ENCODE measurements around the gene PEX11G. TPM values are rescaled to one million over a fixed set of nuclear protein-coding genes. Genes with fewer than 3 reads are reported as not detected.

Gene PEX11G
- total and polyA plus RNA-seq, 9 of the 15 experiments (the other 6 are each of a cell fraction or from before 2014, with no cell fraction given): 0.07 to 3.2 (median 0.70) TPM; not detected in 1

GRCh38 chr19:7533281-7533885 is 44.5 kb upstream of the PEX11G start:
- FAIRE-seq (no peak), DNase-seq (ENCODE audit: extremely low read depth in 1 of 4, low spot score in 3 of 4) (no peak), ATAC-seq (no peak)
- TF ChIP-seq ZNF717 (CRISPR knock-in tag; IDR thresholded peaks at IDR 0.05) (0 out of 2 replicates have a peak, but pooled peaks have one; percentile 53), ARHGAP35 (IDR thresholded peaks at IDR 0.05; ENCODE audit: partially characterized antibody) (no peak), GTF2B (IDR thresholded peaks at IDR 0.05; ENCODE audit: extremely low read depth, insufficient read length) (no peak), GTF2F1 (IDR thresholded peaks at IDR 0.05; ENCODE audit: low read depth, low read length) (no peak), USF1 (CRISPR knock-in tag; IDR thresholded peaks at IDR 0.05) (peak; percentile 7; the same call in 1 of the 2 replicates), XRCC5 (IDR thresholded peaks at IDR 0.05; ENCODE audit: low read depth, low read length) (0 out of 2 replicates have a peak, but pooled peaks have one; percentile 13), ETS1 (conservative IDR thresholded peaks at IDR 0.05; ENCODE audit: control insufficient read depth, low read depth, low read length) (0 out of 2 replicates have a peak, but pooled peaks have one; percentile 10)
- no TSS peak for BruUV-seq (replicated peaks)
- CTCF ChIA-PET (ENCODE audit: low intra/inter-chr PET ratio): no interaction called here
- H2AFZ ChIP-seq (ENCODE audit: low read depth, low read length): peak overlapping the region; percentile 77
- H3K27ac ChIP-seq (ENCODE audit: extremely low read depth, low read depth, low read length): peak overlapping the region; percentile 62; the same call in 2 of the 3 replicates
- peak overlapping the region; percentile 98 for H3K4me2 ChIP-seq (ENCODE audit: insufficient read depth, low read length)
- H3K9me3 ChIP-seq (replicated peaks; ENCODE audit: control insufficient read depth, insufficient read depth, low read depth, low read length): no peaks in the 10 kb centered on the region
- in situ Hi-C loops (cut with MboI) (no loop called here), intact Hi-C loops (cut with micrococcal nuclease) (no loop called here)
- H3K27me3 ChIP-seq (ENCODE audit: control insufficient read depth in 2 of 2, insufficient read depth in 2 of 2, low read length in 2 of 2): no peaks in the 10 kb centered on the region
- H3K9me1 ChIP-seq (ENCODE audit: control insufficient read depth, insufficient read depth, low read length): no peaks in the 10 kb centered on the region
- POLR2A ChIA-PET: interaction anchor here (0.8 to 1.1 kb wide), 3 partner anchors 10 to 12 kb away, joined by 3 to 7 read pairs (median 4); partner anchors contain the start of gene MCOLN1
- no peaks in the 10 kb centered on the region for H4K20me1 ChIP-seq (replicated peaks; ENCODE audit: control insufficient read depth, insufficient read depth, low read length)
- H3K36me3 ChIP-seq (ENCODE audit: control insufficient read depth, insufficient read depth, low read length): peaks cover 16% of the 10 kb centered on the region; the same call in 1 of the 3 replicates
- H3K79me2 ChIP-seq (ENCODE audit: control insufficient read depth, insufficient read depth, low read length): no peaks in the 10 kb centered on the region; the same call in 2 of the 3 replicates
- peak overlapping the region; percentile 56 to 96 for H3K9ac ChIP-seq (ENCODE audit: insufficient read depth in 1 of 2, low read depth in 2 of 2, low read length in 2 of 2)
- H3K4me1 ChIP-seq (replicated peaks in 1 of 2; ENCODE audit: control insufficient read depth in 2 of 2, insufficient read depth in 2 of 2, low read length in 2 of 2): peaks cover 10 to 45% of the 10 kb centered on the region in 2 experiments
- peak overlapping the region; percentile 81 for H3K4me3 ChIP-seq
- WGBS (ENCODE audit: insufficient coverage, low coverage, missing lambda C conversion rate): 33% methylated on average over 18 of the region's 30 CpGs

Measured in K562 (cell line).